GM12801 (cell line): Measurements from ENCODE around the gene PTPRCAP.

Experiments
- TF ChIP-seq, protein P1 (sequence below): IDR thresholded peaks from one replicate; pipeline ENCODE4 v1.5.1; 2011; ENCODE audit warnings: control low read depth; ENCODE audit not compliant: insufficient read length; ENCODE audit errors: extremely low read depth

The PTPRCAP gene

GRCh38 chr11:67440229-67441097 lies 3.0 kb upstream of the PTPRCAP start:
- TF ChIP-seq, protein P1, sequence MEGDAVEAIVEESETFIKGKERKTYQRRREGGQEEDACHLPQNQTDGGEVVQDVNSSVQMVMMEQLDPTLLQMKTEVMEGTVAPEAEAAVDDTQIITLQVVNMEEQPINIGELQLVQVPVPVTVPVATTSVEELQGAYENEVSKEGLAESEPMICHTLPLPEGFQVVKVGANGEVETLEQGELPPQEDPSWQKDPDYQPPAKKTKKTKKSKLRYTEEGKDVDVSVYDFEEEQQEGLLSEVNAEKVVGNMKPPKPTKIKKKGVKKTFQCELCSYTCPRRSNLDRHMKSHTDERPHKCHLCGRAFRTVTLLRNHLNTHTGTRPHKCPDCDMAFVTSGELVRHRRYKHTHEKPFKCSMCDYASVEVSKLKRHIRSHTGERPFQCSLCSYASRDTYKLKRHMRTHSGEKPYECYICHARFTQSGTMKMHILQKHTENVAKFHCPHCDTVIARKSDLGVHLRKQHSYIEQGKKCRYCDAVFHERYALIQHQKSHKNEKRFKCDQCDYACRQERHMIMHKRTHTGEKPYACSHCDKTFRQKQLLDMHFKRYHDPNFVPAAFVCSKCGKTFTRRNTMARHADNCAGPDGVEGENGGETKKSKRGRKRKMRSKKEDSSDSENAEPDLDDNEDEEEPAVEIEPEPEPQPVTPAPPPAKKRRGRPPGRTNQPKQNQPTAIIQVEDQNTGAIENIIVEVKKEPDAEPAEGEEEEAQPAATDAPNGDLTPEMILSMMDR = no peak

DNA sequence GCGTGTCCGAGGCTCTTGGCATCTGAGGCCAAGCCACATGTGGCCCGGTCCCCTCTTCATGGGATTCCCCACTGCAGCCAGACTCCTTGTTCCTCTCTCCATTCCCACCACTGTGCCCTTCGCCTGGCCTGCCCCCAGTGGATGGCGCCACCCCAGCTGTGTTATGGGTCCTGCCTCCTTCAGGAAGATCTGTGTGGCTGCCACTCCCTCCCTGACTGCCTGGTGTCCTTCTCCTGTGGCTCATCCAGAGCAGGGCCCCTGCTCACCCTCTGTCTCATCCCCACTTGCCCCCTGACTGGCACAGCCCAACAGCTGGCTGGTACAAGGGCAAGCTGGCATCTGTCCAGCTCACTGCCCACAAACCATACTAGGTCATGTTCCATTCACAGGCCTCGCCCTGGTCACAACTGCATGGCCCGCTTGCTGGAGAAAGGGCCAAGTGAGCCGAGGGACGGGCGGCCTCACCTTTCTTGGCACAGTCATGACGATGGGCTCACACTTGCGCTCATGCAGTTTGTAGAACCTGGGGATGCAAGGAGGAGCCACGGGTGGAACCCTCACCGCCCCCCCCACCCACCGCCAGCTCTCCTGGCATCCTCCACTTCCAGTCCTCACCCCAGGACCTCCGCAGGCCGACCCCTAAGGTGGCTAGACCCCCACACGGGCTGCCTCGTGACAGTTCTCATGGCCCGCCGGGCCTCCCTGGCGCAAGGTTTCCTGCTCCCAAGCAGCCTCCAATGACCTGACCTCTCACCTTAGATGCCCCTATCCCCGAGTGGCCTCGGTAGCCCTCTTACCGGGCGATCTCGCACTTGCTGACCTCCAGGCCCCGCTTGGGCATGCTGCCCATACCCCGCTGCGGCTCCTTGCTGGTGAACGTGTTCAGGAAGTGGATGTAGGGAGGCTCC lies 2.1 kb upstream of the PTPRCAP start:
- TF ChIP-seq, protein P1 = no peak

- TF ChIP-seq, protein P1 = no peak
Observed at GRCh38 chr11:67438158-67438902, 848 bp upstream of the PTPRCAP start.

- TF ChIP-seq, protein P1 = no peak
Observed at GRCh38 chr11:67437809-67438157, 301 bp upstream of the PTPRCAP start.

DNA sequence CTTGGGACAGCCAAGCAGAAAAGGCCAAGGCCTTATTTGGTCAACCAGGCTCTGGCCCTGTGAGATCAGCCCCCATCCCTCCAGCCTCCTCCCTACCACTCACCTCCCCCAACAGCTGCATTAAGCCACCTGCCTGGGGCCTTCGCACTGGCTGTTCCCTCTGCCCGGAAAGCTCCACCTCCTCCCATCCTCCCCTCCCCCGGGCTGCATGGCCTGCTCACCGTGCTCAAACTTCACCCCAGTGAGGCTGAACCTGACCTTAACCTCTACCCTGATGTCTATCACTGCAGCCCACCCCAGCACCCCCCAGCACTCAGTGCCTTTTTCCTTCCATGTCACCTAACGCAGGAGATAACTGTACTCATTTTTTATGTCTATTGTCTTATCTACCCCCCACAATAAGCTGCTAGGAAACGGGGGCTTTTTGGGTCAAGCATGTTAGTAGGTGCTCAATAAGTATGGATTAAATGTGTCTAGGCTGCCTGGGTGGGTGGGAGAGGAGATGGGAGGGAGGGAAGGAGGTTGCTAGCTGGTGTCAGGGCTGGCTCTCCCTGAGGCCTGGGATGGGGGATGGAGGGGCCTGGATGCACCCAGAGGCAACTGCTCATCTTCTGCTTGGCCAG lies 912 bp downstream of the PTPRCAP start:
- TF ChIP-seq, protein P1 = no peak

DNA sequence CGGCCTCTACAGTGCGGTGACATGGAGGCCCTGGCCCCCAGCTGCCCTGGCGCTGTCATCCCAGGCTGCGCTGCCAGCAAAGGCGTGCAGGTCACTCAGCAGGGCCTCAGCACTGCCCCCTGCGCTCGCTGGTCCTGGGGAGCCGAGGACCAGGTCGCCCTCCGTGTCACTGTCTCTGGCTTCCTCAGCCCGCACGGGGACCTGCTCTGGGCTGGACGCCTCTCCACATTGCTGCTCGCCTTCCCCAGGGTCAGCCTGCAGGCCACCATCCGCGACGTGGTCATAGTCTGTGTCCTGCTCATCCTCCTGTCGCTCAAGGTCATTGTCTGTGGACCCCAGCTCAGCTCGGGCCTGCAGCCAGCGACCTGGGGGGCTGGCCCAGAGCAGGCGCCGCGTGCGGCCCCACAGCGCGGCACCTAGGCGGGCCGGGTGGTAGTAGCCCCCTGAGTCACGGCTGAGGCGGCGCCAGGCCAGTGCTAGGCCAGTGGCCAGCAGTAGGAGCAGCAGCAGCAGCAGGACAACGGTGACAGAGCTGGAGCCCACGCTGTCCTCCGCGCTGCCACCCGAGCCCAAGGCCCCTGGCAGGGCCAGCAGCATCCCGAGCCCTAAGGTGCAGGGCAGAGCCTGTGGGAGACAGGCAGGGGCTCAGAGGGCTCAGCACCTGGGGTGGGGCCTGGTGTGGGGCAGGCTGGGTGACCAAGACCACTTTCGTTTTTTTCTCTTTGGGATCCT lies 1.6 kb downstream of the PTPRCAP start:
- TF ChIP-seq, protein P1 = no peak
